SK-N-SH (cell line): ENCODE results near the gene PARP8. TPM values are rescaled to one million over a fixed set of nuclear protein-coding genes. Genes with fewer than 3 reads are reported as not detected.

Experiments used
- CTCF ChIA-PET: fragments of 300-600, 350-600 bp; formaldehyde crosslinking; extraction: SDS; loops from one replicate; lab custom pipeline; 2021; lab: Yijun Ruan, JAX
- POLR2A ChIA-PET: fragments of 350-600 bp; sonication (Branson Sonifier 250); formaldehyde crosslinking; extraction: SDS; loops from one replicate; lab custom pipeline; 2020; ENCODE audit warnings: antibody characterized with exemption, inconsistent platforms; lab: Yijun Ruan, JAX
- DNase-seq: peaks from one replicate; pipeline ENCODE4 v3.0.0; 2012
- H2AFZ ChIP-seq: fragments of 200-600 bp; sonication (generic); 2 replicates; pipeline ENCODE4 v1.8.1; 2016; ENCODE audit warnings: antibody characterized with exemption, mild to moderate bottlenecking, low read depth
- H3F3A ChIP-seq: fragments of 200-600 bp; sonication (generic); replicated peaks from 2 replicates; pipeline ENCODE3; 2016; ENCODE audit warnings: antibody characterized with exemption, mild to moderate bottlenecking; ENCODE audit not compliant: insufficient read depth
- H3K27ac ChIP-seq, 2 experiments: fragments of 200-500 bp in 1 of 2; fragments of 200-600 bp in 1 of 2; sonication (Bioruptor generic) in 1 of 2; sonication (generic), shearing (Covaris generic) in 1 of 2; 2 replicates each; pipeline versions ENCODE4 v1.5.1 to v1.6.1; 2014 to 2016; ENCODE audit warnings: low read depth in 2 of 2, inconsistent platforms in 1 of 2, low read length in 1 of 2, mild to moderate bottlenecking in 1 of 2, mixed read lengths in 1 of 2
- H3K27me3 ChIP-seq: fragments of 200-600 bp; sonication (generic), shearing (Covaris generic); 2 replicates; pipeline ENCODE4 v1.6.1; 2016; ENCODE audit warnings: mixed run types; ENCODE audit not compliant: insufficient read depth
- H3K36me3 ChIP-seq, 2 experiments: fragments of 200-500 bp in 1 of 2; fragments of 200-600 bp in 1 of 2; sonication (Bioruptor generic) in 1 of 2; sonication (generic) in 1 of 2; replicated peaks in 1 of 2; 2 replicates each; pipeline versions ENCODE3 to v1.5.1; 2014 to 2016; ENCODE audit warnings: low read length in 1 of 2, mild to moderate bottlenecking in 1 of 2; ENCODE audit not compliant: insufficient read depth in 2 of 2, control insufficient read depth in 1 of 2
- H3K4me1 ChIP-seq, 2 experiments: fragments of 200-500 bp in 1 of 2; fragments of 200-600 bp in 1 of 2; sonication (Bioruptor generic) in 1 of 2; sonication (generic), shearing (Covaris generic) in 1 of 2; 2 replicates each; pipeline versions ENCODE4 v1.5.1 to v1.6.1; 2014 to 2016; ENCODE audit warnings: low read depth in 1 of 2, low read length in 1 of 2, mixed run types in 1 of 2; ENCODE audit not compliant: insufficient read depth in 2 of 2, control insufficient read depth in 1 of 2
- H3K4me2 ChIP-seq: fragments of 200-600 bp; sonication (generic), shearing (Covaris generic); 2 replicates; pipeline ENCODE4 v1.6.1; 2017; ENCODE audit warnings: mixed run types
- H3K4me3 ChIP-seq, 2 experiments: fragments of 200-500 bp in 1 of 2; fragments of 200-600 bp in 1 of 2; sonication (Bioruptor generic) in 1 of 2; sonication (generic), shearing (Covaris generic) in 1 of 2; 2 replicates each; pipeline versions ENCODE4 v1.5.1 to v1.8.1; 2014 to 2016; ENCODE audit warnings: low read depth in 2 of 2, inconsistent platforms in 1 of 2, low read length in 1 of 2, mild to moderate bottlenecking in 1 of 2, mixed read lengths in 1 of 2, moderate library complexity in 1 of 2
- H3K79me2 ChIP-seq: fragments of 200-600 bp; sonication (generic); 2 replicates; pipeline ENCODE4 v1.8.1; 2017; ENCODE audit warnings: mild to moderate bottlenecking; ENCODE audit not compliant: insufficient read depth
- H3K9ac ChIP-seq: fragments of 200-600 bp; sonication (generic); 2 replicates; pipeline ENCODE4 v1.6.1; 2017; ENCODE audit warnings: mixed run types
- H3K9me2 ChIP-seq: fragments of 200-600 bp; sonication (generic); 2 replicates; pipeline ENCODE4 v1.6.1; 2017; ENCODE audit warnings: mixed run types
- H3K9me3 ChIP-seq: fragments of 200-600 bp; sonication (generic); 2 replicates; pipeline ENCODE4 v1.6.1; 2017; ENCODE audit warnings: mixed run types, mild to moderate bottlenecking, moderate library complexity
- H4K20me1 ChIP-seq: fragments of 200-600 bp; sonication (generic); 2 replicates; pipeline ENCODE4 v1.6.1; 2017; ENCODE audit warnings: mild to moderate bottlenecking, mixed run types; ENCODE audit not compliant: insufficient read depth
- CHD2 ChIP-seq: fragments of 150-350 bp; IDR thresholded peaks from 2 replicates; pipeline ENCODE4 v1.6.1; 2018; ENCODE audit warnings: low read length; ENCODE audit not compliant: partially characterized antibody
- ELF1 ChIP-seq: IDR thresholded peaks from 2 replicates; pipeline ENCODE4 v1.4.0; 2012
- EP300 ChIP-seq, 2 experiments: IDR thresholded peaks; 2 replicates each; pipeline versions ENCODE4 v1.4.0 to v1.6.1; 2012; ENCODE audit warnings: borderline replicate concordance in 1 of 2, low read depth in 1 of 2, low read length in 1 of 2
- EZH2phosphoT487 ChIP-seq: fragments of 200-600 bp; sonication (generic); IDR thresholded peaks from 2 replicates; pipeline ENCODE4 v1.6.1; 2017; ENCODE audit warnings: low read depth, mixed run types, mild to moderate bottlenecking, antibody characterized with exemption, moderate library complexity, borderline replicate concordance
- FOXM1 ChIP-seq: IDR thresholded peaks from 2 replicates; pipeline ENCODE4 v1.4.0; 2012; ENCODE audit warnings: low read depth, mild to moderate bottlenecking
- NFIC ChIP-seq: IDR thresholded peaks from 2 replicates; pipeline ENCODE4 v1.4.0; 2012; ENCODE audit warnings: borderline replicate concordance
- RFX5 ChIP-seq: IDR thresholded peaks from 2 replicates; pipeline ENCODE4 v1.6.1; 2012; ENCODE audit warnings: mild to moderate bottlenecking, improper control_type of control experiment, low read length
- RXRA ChIP-seq: IDR thresholded peaks from 2 replicates; pipeline ENCODE4 v1.4.0; 2012; ENCODE audit warnings: low read depth, mild to moderate bottlenecking, borderline replicate concordance
- SIN3A ChIP-seq: IDR thresholded peaks from 2 replicates; pipeline ENCODE4 v1.6.1; 2012; ENCODE audit warnings: low read depth, mild to moderate bottlenecking, low read length, moderate library complexity, borderline replicate concordance
- SMC3 ChIP-seq: IDR thresholded peaks from 2 replicates; pipeline ENCODE4 v1.6.1; 2012; ENCODE audit warnings: low read depth, low read length, improper control_type of control experiment
- TAF1 ChIP-seq: IDR thresholded peaks from 2 replicates; pipeline ENCODE4 v1.6.1; 2012; ENCODE audit warnings: low read depth, mild to moderate bottlenecking, low read length, moderate library complexity, borderline replicate concordance
- WGBS: methylation state at CpG from one replicate; pipeline ENCODE4 v1.1.6; 2017; ENCODE audit warnings: low lambda C conversion rate; 5-methylcytosine and 5-hydroxymethylcytosine counted together
- polyA plus RNA-seq, 3 experiments: library from polyadenylated mRNA; depleted of rRNA; stranded (reverse); fragments of >200 nt; gene quantifications; 2 replicates each; pipeline ENCODE4 v1.2.3, GENCODE V29; 2012
- TF ChIP-seq, protein P1 (sequence below): IDR thresholded peaks from 2 replicates; pipeline ENCODE4 v1.4.0; 2012; ENCODE audit warnings: low read depth, borderline replicate concordance
- TF ChIP-seq, protein P2 (sequence below): IDR thresholded peaks from 2 replicates; pipeline ENCODE4; 2012
- TF ChIP-seq, protein P3 (sequence below): IDR thresholded peaks from 2 replicates; pipeline ENCODE4 v1.6.1; 2012; ENCODE audit warnings: mild to moderate bottlenecking, low read depth, low read length, moderate library complexity

The PARP8 gene
- polyA plus RNA-seq, 1 of the 3 experiments (the other 2 are of a cell fraction): 6.2 TPM

DNA sequence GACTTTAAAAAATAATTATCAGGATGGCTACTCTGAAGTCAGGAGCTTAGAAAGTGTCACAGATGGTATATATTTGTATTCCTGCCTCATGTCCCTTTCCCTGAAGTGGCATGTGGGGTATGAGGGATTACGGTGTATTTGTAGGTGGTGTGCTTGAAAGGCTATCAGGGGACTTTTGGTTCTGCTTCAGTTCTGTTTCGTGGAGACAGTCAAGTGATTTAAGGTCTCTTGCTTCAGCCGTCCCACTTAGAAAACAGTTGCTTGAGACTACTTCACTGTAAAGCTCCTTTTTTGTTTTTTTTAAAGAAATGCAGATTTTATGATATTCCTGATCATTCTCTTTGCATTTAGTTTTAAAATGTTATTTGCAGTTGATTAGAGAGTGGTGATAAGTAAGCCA, 18.3 kb downstream of the PARP8 start:
- H3K9me2 ChIP-seq: no peaks in the 10 kb centered on the region
- H3K4me3 ChIP-seq: no peak overlapping the region
- H3K9me3 ChIP-seq: no peaks in the 10 kb centered on the region
- no peaks in the 10 kb centered on the region for H3F3A ChIP-seq
- no peaks in the 10 kb centered on the region for H4K20me1 ChIP-seq
- TF ChIP-seq SIN3A (no peak), TAF1 (no peak), FOXM1 (no peak), SMC3 (no peak), ELF1 (no peak), EP300 (IDR thresholded peaks at IDR 0.05; ENCODE audit: borderline replicate concordance in 1 of 2, low read depth in 1 of 2, low read length in 1 of 2) (no peak), RFX5 (no peak), EZH2phosphoT487 (no peak), NFIC (no peak), CHD2 (no peak), RXRA (no peak)
- TF ChIP-seq, protein P1, sequence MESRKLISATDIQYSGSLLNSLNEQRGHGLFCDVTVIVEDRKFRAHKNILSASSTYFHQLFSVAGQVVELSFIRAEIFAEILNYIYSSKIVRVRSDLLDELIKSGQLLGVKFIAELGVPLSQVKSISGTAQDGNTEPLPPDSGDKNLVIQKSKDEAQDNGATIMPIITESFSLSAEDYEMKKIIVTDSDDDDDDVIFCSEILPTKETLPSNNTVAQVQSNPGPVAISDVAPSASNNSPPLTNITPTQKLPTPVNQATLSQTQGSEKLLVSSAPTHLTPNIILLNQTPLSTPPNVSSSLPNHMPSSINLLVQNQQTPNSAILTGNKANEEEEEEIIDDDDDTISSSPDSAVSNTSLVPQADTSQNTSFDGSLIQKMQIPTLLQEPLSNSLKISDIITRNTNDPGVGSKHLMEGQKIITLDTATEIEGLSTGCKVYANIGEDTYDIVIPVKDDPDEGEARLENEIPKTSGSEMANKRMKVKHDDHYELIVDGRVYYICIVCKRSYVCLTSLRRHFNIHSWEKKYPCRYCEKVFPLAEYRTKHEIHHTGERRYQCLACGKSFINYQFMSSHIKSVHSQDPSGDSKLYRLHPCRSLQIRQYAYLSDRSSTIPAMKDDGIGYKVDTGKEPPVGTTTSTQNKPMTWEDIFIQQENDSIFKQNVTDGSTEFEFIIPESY: no peak
- TF ChIP-seq, protein P2, sequence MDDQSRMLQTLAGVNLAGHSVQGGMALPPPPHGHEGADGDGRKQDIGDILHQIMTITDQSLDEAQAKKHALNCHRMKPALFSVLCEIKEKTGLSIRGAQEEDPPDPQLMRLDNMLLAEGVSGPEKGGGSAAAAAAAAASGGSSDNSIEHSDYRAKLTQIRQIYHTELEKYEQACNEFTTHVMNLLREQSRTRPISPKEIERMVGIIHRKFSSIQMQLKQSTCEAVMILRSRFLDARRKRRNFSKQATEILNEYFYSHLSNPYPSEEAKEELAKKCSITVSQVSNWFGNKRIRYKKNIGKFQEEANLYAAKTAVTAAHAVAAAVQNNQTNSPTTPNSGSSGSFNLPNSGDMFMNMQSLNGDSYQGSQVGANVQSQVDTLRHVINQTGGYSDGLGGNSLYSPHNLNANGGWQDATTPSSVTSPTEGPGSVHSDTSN: no peak
- TF ChIP-seq, protein P3, sequence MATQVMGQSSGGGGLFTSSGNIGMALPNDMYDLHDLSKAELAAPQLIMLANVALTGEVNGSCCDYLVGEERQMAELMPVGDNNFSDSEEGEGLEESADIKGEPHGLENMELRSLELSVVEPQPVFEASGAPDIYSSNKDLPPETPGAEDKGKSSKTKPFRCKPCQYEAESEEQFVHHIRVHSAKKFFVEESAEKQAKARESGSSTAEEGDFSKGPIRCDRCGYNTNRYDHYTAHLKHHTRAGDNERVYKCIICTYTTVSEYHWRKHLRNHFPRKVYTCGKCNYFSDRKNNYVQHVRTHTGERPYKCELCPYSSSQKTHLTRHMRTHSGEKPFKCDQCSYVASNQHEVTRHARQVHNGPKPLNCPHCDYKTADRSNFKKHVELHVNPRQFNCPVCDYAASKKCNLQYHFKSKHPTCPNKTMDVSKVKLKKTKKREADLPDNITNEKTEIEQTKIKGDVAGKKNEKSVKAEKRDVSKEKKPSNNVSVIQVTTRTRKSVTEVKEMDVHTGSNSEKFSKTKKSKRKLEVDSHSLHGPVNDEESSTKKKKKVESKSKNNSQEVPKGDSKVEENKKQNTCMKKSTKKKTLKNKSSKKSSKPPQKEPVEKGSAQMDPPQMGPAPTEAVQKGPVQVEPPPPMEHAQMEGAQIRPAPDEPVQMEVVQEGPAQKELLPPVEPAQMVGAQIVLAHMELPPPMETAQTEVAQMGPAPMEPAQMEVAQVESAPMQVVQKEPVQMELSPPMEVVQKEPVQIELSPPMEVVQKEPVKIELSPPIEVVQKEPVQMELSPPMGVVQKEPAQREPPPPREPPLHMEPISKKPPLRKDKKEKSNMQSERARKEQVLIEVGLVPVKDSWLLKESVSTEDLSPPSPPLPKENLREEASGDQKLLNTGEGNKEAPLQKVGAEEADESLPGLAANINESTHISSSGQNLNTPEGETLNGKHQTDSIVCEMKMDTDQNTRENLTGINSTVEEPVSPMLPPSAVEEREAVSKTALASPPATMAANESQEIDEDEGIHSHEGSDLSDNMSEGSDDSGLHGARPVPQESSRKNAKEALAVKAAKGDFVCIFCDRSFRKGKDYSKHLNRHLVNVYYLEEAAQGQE: no peak
- TF ChIP-seq, all 33 proteins: peak for 0
- no peak overlapping the region for H2AFZ ChIP-seq
- no peak overlapping the region for H3K9ac ChIP-seq
- ChIA-PET CTCF (no interaction called here), POLR2A (no interaction called here)
- 80% methylated on average over 3 of the region's 3 CpGs for WGBS
- DNase-seq: no peak
- H3K4me1 ChIP-seq: peaks cover 0 to 27% of the 10 kb centered on the region in 2 experiments; a peak in 2 of 4 replicates
- peaks cover 4% of the 10 kb centered on the region; the same call in 1 of the 2 replicates for H3K79me2 ChIP-seq
- no peaks in the 10 kb centered on the region for H3K27me3 ChIP-seq
- no peak overlapping the region for H3K4me2 ChIP-seq
- no peaks in the 10 kb centered on the region for H3K36me3 ChIP-seq
- no peak overlapping the region for H3K27ac ChIP-seq
